ENCODE results near the gene ODR4. TPM values are rescaled to one million over a fixed set of nuclear protein-coding genes. Genes with fewer than 3 reads are reported as not detected.

Gene ODR4
- total RNA-seq, 2 experiments from 2014 or later, result 21.3 to 24.5 TPM

DNA sequence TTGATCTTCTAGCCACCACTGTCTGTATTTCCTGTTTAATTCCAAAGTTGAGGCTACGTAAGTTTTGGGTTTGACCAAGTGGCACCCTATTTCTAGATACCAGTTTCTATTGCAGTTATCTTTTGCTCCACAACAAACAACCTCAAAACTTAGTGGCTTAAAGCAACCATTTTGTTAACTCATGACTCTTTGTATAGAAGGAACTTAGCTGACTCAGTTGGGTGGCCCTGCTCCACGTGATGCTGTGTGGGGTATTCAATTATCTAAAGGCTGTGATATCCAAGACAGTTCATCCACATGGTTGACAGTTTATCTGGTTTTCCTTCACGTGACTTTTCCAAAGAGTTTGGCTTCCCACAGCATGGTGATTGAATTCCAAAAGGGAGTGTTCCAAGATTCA is 50.5 kb downstream of the ODR4 start:
- TF ChIP-seq CTCF (IDR thresholded peaks at IDR 0.05), result no peak
- H3K27me3 Mint-ChIP-seq, result no peaks in the 10 kb centered on the region
- ChIA-PET POLR2A (no interaction called here), CTCF (no interaction called here)
- ATAC-seq (ENCODE audit: poor library complexity) (no peak), DNase-seq (no peak)
- no peaks in the 10 kb centered on the region for H3K9me3 Mint-ChIP-seq
- no peaks in the 10 kb centered on the region for H3K36me3 ChIP-seq (ENCODE audit: insufficient read depth, low read length)
- no peak overlapping the region for H3K4me3 ChIP-seq (ENCODE audit: low read length)
- H3K27ac Mint-ChIP-seq, result no peak overlapping the region
- H3K36me3 Mint-ChIP-seq (ENCODE audit: low read depth), result peaks cover 7% of the 10 kb centered on the region
- no peaks in the 10 kb centered on the region for H3K4me1 ChIP-seq (ENCODE audit: insufficient read depth, low read length)
- intact Hi-C loops (cut with DNase I, micrococcal nuclease), result no loop called here
- no peaks in the 10 kb centered on the region for H3K27me3 ChIP-seq (ENCODE audit: control insufficient read depth in 1 of 2, insufficient read depth in 2 of 2, low read length in 2 of 2)
- no peak overlapping the region for H3K4me3 Mint-ChIP-seq
- H3K27ac ChIP-seq (ENCODE audit: low read depth in 1 of 2, low read length in 2 of 2), result no peak overlapping the region
- no peaks in the 10 kb centered on the region for H3K4me1 Mint-ChIP-seq (ENCODE audit: low read depth)
- no peaks in the 10 kb centered on the region for H3K9me3 ChIP-seq (ENCODE audit: control insufficient read depth in 1 of 2, insufficient read depth in 1 of 2, low read length in 2 of 2)

- ChIA-PET CTCF (no interaction called here), POLR2A (no interaction called here)
- H3K9me3 Mint-ChIP-seq, result no peaks in the 10 kb centered on the region
- no peak for TF ChIP-seq CTCF (IDR thresholded peaks at IDR 0.05)
- Histone ChIP-seq H3K4me1 (ENCODE audit: insufficient read depth, low read length) (no peaks in the 10 kb centered on the region), H3K27me3 (ENCODE audit: control insufficient read depth in 1 of 2, insufficient read depth in 2 of 2, low read length in 2 of 2) (no peaks in the 10 kb centered on the region), H3K27ac (ENCODE audit: low read depth in 1 of 2, low read length in 2 of 2) (no peak overlapping the region), H3K4me3 (ENCODE audit: low read length) (no peak overlapping the region), H3K36me3 (ENCODE audit: insufficient read depth, low read length) (no peaks in the 10 kb centered on the region), H3K9me3 (ENCODE audit: control insufficient read depth in 1 of 2, insufficient read depth in 1 of 2, low read length in 2 of 2) (no peaks in the 10 kb centered on the region)
- H3K4me3 Mint-ChIP-seq, result no peak overlapping the region
- no peaks in the 10 kb centered on the region for H3K4me1 Mint-ChIP-seq (ENCODE audit: low read depth)
- intact Hi-C loops (cut with DNase I, micrococcal nuclease), result no loop called here
- no peak overlapping the region for H3K27ac Mint-ChIP-seq
- ATAC-seq (ENCODE audit: poor library complexity) (no peak), DNase-seq (no peak)
- no peaks in the 10 kb centered on the region for H3K27me3 Mint-ChIP-seq
- peaks cover 7% of the 10 kb centered on the region for H3K36me3 Mint-ChIP-seq (ENCODE audit: low read depth)
Observed at GRCh38 chr1:186429017-186429416, 53.4 kb downstream of the ODR4 start.

- Histone ChIP-seq H3K4me3 (ENCODE audit: low read length) (no peak overlapping the region), H3K27ac (ENCODE audit: low read depth in 1 of 2, low read length in 2 of 2) (no peak overlapping the region), H3K9me3 (ENCODE audit: control insufficient read depth in 1 of 2, insufficient read depth in 1 of 2, low read length in 2 of 2) (no peaks in the 10 kb centered on the region), H3K27me3 (ENCODE audit: control insufficient read depth in 1 of 2, insufficient read depth in 2 of 2, low read length in 2 of 2) (no peaks in the 10 kb centered on the region), H3K36me3 (ENCODE audit: insufficient read depth, low read length) (no peaks in the 10 kb centered on the region), H3K4me1 (ENCODE audit: insufficient read depth, low read length) (no peaks in the 10 kb centered on the region)
- ChIA-PET CTCF (no interaction called here), POLR2A (no interaction called here)
- no peak overlapping the region for H3K27ac Mint-ChIP-seq
- no peak for TF ChIP-seq CTCF (IDR thresholded peaks at IDR 0.05)
- ATAC-seq (ENCODE audit: poor library complexity) (no peak), DNase-seq (no peak)
- H3K9me3 Mint-ChIP-seq, result no peaks in the 10 kb centered on the region
- H3K27me3 Mint-ChIP-seq, result no peaks in the 10 kb centered on the region
- H3K4me1 Mint-ChIP-seq (ENCODE audit: low read depth), result no peaks in the 10 kb centered on the region
- no peaks in the 10 kb centered on the region for H3K36me3 Mint-ChIP-seq (ENCODE audit: low read depth)
- H3K4me3 Mint-ChIP-seq, result no peak overlapping the region
- intact Hi-C loops (cut with DNase I, micrococcal nuclease), result no loop called here
Observed at GRCh38 chr1:186435336-186435735, 59.7 kb downstream of the ODR4 start.

Measured in CD4-positive, alpha-beta T cell (primary cell).